Activated naive CD4-positive, alpha-beta T cell treated with anti-CD3 and anti-CD28 coated beads, Interleukin-2, amount 10 ng/mL, durations not matched to agents 7 days and 5 days (primary cell): ENCODE data around the gene BOC.

Experiments
- CTCF ChIA-PET: fragments of 350-600 bp; sonication (Branson Sonifier 250); formaldehyde crosslinking; loops from one replicate; lab custom pipeline; 2021; ENCODE audit warnings: antibody characterized with exemption; lab: Charles Lee
- DNase-seq: peaks from one replicate; pipeline ENCODE4 v3.0.0-alpha.2; 2020
- H3K27ac Mint-ChIP-seq: one replicate; pipeline ENCODE4 v1.8.0; 2021; ENCODE audit warnings: mild to moderate bottlenecking, moderate library complexity, mixed read lengths
- H3K27me3 Mint-ChIP-seq: one replicate; pipeline ENCODE4 v1.8.0; 2021; ENCODE audit warnings: mild to moderate bottlenecking, mixed read lengths
- H3K36me3 Mint-ChIP-seq: one replicate; pipeline ENCODE4 v1.8.0; 2021; ENCODE audit warnings: mixed read lengths
- H3K4me1 Mint-ChIP-seq: one replicate; pipeline ENCODE4 v1.8.0; 2021; ENCODE audit warnings: mixed read lengths
- H3K4me3 Mint-ChIP-seq: one replicate; pipeline ENCODE4 v1.8.0; 2021; ENCODE audit warnings: mild to moderate bottlenecking, moderate library complexity, mixed read lengths
- H3K9me3 Mint-ChIP-seq: one replicate; pipeline ENCODE4 v1.8.0; 2021; ENCODE audit warnings: mixed read lengths

The BOC gene

DNA sequence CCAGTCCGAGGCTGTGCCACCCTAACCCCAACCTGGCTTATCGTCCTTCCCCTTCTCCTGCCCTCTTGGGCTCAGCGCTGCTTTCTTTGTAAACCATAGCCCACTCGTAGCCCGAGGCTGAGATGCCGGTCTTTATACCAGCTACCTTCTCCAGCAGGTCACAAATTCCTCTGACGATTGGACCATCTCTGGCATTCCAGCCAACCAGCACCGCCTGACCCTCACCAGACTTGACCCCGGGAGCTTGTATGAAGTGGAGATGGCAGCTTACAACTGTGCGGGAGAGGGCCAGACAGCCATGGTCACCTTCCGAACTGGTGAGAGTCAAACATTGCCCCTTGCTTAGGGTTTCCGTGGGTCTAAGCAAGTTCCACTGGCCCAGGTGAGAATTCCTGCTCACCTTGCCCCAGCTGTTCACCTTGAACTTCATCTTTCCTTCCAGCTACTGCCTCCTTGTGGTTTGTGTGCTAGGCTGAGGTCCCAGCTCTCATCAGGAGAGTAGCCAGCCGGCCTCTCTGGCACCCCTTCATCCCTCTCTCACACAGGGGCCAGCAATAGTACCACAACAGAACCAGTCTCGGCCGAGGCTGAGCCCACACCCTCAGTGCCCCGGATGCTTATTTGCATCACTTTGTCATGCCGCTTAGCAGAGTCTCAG, 66.7 kb downstream of the BOC start:
- CTCF ChIA-PET = interaction anchor here (1.1 to 1.4 kb wide), 2 partner anchors 10 to 140 kb away, joined by 4 to 5 read pairs; no protein-coding TSS in a partner anchor
- peaks cover 10% of the 10 kb centered on the region for H3K4me1 Mint-ChIP-seq
- no peak overlapping the region for H3K27ac Mint-ChIP-seq
- H3K36me3 Mint-ChIP-seq = no peaks in the 10 kb centered on the region
- no peak for DNase-seq
- H3K4me3 Mint-ChIP-seq = no peak overlapping the region
- H3K27me3 Mint-ChIP-seq = peaks cover 22% of the 10 kb centered on the region
- H3K9me3 Mint-ChIP-seq = no peaks in the 10 kb centered on the region

DNA sequence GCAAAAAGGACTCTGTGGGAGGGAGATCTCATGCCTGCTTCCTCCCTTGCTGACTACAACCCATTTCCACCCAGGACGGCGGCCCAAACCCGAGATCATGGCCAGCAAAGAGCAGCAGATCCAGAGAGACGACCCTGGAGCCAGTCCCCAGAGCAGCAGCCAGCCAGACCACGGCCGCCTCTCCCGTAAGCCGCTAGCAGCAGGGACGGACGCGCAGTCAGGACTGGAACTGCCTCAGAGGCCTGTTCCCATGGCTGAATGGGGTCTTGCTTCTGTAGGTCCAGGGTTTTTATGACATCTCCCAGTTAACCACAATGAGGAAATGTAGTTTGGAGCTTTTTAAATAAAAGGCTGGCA, 67.2 kb downstream of the BOC start:
- peaks cover 10% of the 10 kb centered on the region for H3K4me1 Mint-ChIP-seq
- H3K4me3 Mint-ChIP-seq = no peak overlapping the region

DNA sequence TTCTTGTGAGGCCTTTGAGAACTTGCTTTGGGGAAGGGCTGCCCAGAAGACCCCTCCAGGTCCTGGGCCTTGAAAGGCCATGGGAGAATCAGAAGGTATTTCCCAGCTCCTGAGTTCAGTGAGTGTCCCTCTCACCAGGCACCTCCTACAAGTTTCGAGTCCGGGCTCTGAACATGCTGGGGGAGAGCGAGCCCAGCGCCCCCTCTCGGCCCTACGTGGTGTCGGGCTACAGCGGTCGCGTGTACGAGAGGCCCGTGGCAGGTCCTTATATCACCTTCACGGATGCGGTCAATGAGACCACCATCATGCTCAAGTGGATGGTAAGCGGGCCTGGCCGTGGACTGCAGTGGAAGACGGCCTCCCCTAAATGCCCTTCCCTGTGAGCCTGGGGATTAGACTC, 68.3 kb downstream of the BOC start:
- H3K36me3 Mint-ChIP-seq = no peaks in the 10 kb centered on the region
- no peak overlapping the region for H3K4me3 Mint-ChIP-seq
- H3K27ac Mint-ChIP-seq = no peak overlapping the region
- no peak for DNase-seq
- CTCF ChIA-PET = no interaction called here
- peaks cover 20% of the 10 kb centered on the region for H3K27me3 Mint-ChIP-seq
- H3K4me1 Mint-ChIP-seq = peaks cover 10% of the 10 kb centered on the region
- H3K9me3 Mint-ChIP-seq = no peaks in the 10 kb centered on the region

More for the DNA sequence above, 67.2 kb downstream of the BOC start:
- no peaks in the 10 kb centered on the region for H3K36me3 Mint-ChIP-seq
- H3K9me3 Mint-ChIP-seq = no peaks in the 10 kb centered on the region
- CTCF ChIA-PET = interaction anchor here (1.1 to 1.4 kb wide), 2 partner anchors 10 to 140 kb away, joined by 4 to 5 read pairs; no protein-coding TSS in a partner anchor
- no peak overlapping the region for H3K27ac Mint-ChIP-seq
- H3K27me3 Mint-ChIP-seq = peaks cover 22% of the 10 kb centered on the region
- no peak for DNase-seq

- CTCF ChIA-PET = no interaction called here
- Mint-ChIP-seq H3K27ac (no peak overlapping the region), H3K36me3 (no peaks in the 10 kb centered on the region), H3K9me3 (no peaks in the 10 kb centered on the region), H3K4me3 (no peak overlapping the region), H3K4me1 (no peaks in the 10 kb centered on the region), H3K27me3 (peaks cover 20% of the 10 kb centered on the region)
- DNase-seq = no peak
Measured at GRCh38 chr3:113283306-113283705, 71.9 kb downstream of the BOC start.

DNA sequence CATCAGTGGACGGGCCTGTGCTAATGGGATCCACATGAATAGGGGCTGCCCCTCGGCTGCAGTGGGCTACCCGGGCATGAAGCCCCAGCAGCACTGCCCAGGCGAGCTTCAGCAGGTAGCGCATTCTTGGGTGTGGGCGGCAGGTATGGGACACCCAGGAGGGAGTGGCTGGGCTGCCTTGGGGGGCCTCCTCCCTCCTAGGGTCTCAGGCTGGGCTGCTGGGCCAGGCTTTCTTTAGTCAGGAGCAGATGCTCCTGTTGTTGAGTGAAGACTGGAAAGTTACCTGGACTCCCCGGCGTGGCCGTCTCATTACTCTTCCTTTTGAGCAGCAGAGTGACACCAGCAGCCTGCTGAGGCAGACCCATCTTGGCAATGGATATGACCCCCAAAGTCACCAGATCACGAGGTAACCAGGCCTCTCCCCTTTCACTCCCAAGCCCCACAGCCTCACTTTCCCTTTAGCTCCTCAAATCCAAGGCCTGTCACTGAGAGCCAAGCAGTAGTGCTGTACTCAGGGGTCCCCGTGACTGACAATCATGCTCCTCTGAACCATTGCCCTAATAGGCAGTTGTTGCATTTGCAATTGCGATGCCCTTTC, 73.2 kb downstream of the BOC start:
- Mint-ChIP-seq H3K4me1 (no peaks in the 10 kb centered on the region), H3K27me3 (peaks cover 13% of the 10 kb centered on the region), H3K27ac (no peak overlapping the region), H3K36me3 (no peaks in the 10 kb centered on the region), H3K4me3 (no peak overlapping the region), H3K9me3 (no peaks in the 10 kb centered on the region)
- no peak for DNase-seq
- CTCF ChIA-PET = no interaction called here

DNA sequence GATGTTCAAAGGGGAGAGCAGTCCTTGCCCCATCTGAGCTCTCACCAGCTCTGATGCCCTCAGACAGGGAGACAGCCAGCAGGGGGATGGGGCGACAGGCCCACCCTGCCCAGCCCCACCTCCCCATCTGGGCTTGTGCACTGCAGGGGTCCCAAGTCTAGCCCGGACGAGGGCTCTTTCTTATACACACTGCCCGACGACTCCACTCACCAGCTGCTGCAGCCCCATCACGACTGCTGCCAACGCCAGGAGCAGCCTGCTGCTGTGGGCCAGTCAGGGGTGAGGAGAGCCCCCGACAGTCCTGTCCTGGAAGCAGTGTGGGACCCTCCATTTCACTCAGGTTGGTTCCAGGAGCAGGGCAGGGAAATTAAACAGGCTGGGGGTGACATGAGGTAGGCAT, 73.9 kb downstream of the BOC start:
- H3K36me3 Mint-ChIP-seq = no peaks in the 10 kb centered on the region
- CTCF ChIA-PET = no interaction called here
- H3K9me3 Mint-ChIP-seq = no peaks in the 10 kb centered on the region
- peaks cover 13% of the 10 kb centered on the region for H3K27me3 Mint-ChIP-seq
- H3K4me1 Mint-ChIP-seq = no peaks in the 10 kb centered on the region
- H3K27ac Mint-ChIP-seq = no peak overlapping the region
- no peak for DNase-seq
- no peak overlapping the region for H3K4me3 Mint-ChIP-seq

- Mint-ChIP-seq H3K36me3 (no peaks in the 10 kb centered on the region), H3K27me3 (peaks cover 13% of the 10 kb centered on the region), H3K9me3 (no peaks in the 10 kb centered on the region), H3K27ac (no peak overlapping the region), H3K4me1 (no peaks in the 10 kb centered on the region), H3K4me3 (no peak overlapping the region)
- no peak for DNase-seq
- CTCF ChIA-PET = interaction anchor here (3.0 kb wide), 1 partner anchor 551 kb away, joined by 10 read pairs; no protein-coding TSS in a partner anchor
Measured at GRCh38 chr3:113285741-113286140, 74.4 kb downstream of the BOC start.

GRCh38 chr3:113286524-113286923, 75.2 kb downstream of the BOC start:
- no peaks in the 10 kb centered on the region for H3K36me3 Mint-ChIP-seq
- H3K4me3 Mint-ChIP-seq = no peak overlapping the region
- H3K27ac Mint-ChIP-seq = no peak overlapping the region
- CTCF ChIA-PET = interaction anchor here (3.0 kb wide), 2 partner anchors 152 to 552 kb away, joined by 10 to 34 read pairs; no protein-coding TSS in a partner anchor
- H3K27me3 Mint-ChIP-seq = peaks cover 13% of the 10 kb centered on the region
- no peaks in the 10 kb centered on the region for H3K9me3 Mint-ChIP-seq
- no peaks in the 10 kb centered on the region for H3K4me1 Mint-ChIP-seq
- DNase-seq = no peak

DNA sequence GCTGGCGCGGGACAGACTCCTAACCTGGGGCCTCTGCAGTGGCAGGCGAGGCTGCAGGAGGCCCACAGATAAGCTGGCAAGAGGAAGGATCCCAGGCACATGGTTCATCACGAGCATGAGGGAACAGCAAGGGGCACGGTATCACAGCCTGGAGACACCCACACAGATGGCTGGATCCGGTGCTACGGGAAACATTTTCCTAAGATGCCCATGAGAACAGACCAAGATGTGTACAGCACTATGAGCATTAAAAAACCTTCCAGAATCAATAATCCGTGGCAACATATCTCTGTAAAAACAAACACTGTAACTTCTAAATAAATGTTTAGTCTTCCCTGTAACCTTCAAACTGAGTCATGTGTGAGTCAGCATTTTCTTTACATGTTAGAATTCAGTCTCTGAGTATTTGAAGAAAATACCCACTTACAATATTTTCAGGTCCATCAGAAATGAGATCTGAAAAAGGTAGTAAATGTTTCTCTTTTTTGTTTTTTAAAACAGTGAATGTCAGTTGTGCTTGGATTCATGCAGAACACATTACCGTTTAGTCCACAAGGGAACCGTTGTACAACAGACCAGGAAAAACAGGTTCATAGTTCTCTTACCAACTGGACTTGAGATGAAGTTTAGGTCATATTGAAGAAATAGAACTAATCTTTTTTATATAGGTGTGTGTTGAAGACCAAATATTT, 75.9 kb downstream of the BOC start:
- H3K4me1 Mint-ChIP-seq = no peaks in the 10 kb centered on the region
- H3K4me3 Mint-ChIP-seq = no peak overlapping the region
- peak overlapping the region; percentile 63 for H3K27ac Mint-ChIP-seq
- H3K27me3 Mint-ChIP-seq = peaks cover 8% of the 10 kb centered on the region
- H3K36me3 Mint-ChIP-seq = no peaks in the 10 kb centered on the region
- DNase-seq = no peak
- H3K9me3 Mint-ChIP-seq = no peaks in the 10 kb centered on the region
- CTCF ChIA-PET = interaction anchor here (0.6 to 3.8 kb wide), 7 partner anchors 12 to 553 kb away, joined by 3 to 34 read pairs (median 5); no protein-coding TSS in a partner anchor

GRCh38 chr3:113287803-113288648, 76.7 kb downstream of the BOC start:
- DNase-seq = peak; percentile 66
- H3K9me3 Mint-ChIP-seq = no peaks in the 10 kb centered on the region
- H3K4me3 Mint-ChIP-seq = no peak overlapping the region
- no peaks in the 10 kb centered on the region for H3K4me1 Mint-ChIP-seq
- no peak overlapping the region for H3K27ac Mint-ChIP-seq
- CTCF ChIA-PET = interaction anchor here (0.6 to 3.8 kb wide), 26 partner anchors 9 to 688 kb away, joined by 3 to 34 read pairs (median 4); no protein-coding TSS in a partner anchor
- no peaks in the 10 kb centered on the region for H3K36me3 Mint-ChIP-seq
- peaks cover 3% of the 10 kb centered on the region for H3K27me3 Mint-ChIP-seq

DNA sequence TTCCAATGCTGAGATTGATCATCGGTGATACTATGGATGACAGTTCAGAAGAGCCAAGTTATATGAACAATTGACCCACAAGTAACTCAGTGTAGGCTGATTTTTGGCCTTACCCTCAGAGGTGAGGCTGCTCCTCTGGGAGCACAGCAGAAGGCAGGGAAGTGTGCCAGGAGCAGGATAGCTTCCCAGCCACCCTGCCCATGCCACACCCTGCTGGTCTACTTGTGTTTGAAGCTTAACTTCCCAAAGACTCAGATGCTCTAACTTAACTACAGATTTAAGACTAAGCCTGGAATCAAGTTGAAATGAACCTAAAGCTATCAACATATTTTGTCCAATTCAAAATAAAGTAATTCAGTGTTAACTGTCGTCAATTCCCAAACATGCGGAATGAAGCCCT, 77.5 kb downstream of the BOC start:
- H3K27me3 Mint-ChIP-seq = peaks cover 3% of the 10 kb centered on the region
- CTCF ChIA-PET = interaction anchor here (0.6 to 3.8 kb wide), 20 partner anchors 10 to 689 kb away, joined by 3 to 34 read pairs (median 6); no protein-coding TSS in a partner anchor
- no peaks in the 10 kb centered on the region for H3K4me1 Mint-ChIP-seq
- H3K9me3 Mint-ChIP-seq = no peaks in the 10 kb centered on the region
- no peaks in the 10 kb centered on the region for H3K36me3 Mint-ChIP-seq
- H3K27ac Mint-ChIP-seq = no peak overlapping the region
- DNase-seq = no peak
- H3K4me3 Mint-ChIP-seq = no peak overlapping the region

DNA sequence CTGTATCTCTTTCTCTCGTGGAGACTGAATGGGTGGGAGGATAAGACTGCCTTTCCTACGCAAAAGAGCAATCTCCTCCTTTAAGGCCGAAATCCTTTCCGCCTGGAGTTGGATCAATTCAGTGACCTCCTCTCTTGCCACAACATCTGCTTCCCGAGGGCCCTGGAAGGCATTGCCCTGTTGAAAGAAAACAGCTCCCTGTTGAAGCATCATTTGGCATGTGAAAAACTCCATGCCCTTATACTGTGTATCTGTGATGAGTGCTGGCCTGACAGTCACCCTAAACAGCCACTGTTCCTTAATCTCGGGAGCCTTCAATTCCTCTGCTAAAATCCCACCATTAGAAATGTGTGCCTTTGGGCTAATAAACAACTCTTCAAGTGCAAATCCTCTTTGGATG, 80.2 kb downstream of the BOC start:
- H3K27me3 Mint-ChIP-seq = no peaks in the 10 kb centered on the region
- no peaks in the 10 kb centered on the region for H3K36me3 Mint-ChIP-seq
- no peak overlapping the region for H3K4me3 Mint-ChIP-seq
- no peak overlapping the region for H3K27ac Mint-ChIP-seq
- no peaks in the 10 kb centered on the region for H3K9me3 Mint-ChIP-seq
- DNase-seq = no peak
- CTCF ChIA-PET = no interaction called here
- no peaks in the 10 kb centered on the region for H3K4me1 Mint-ChIP-seq

DNA sequence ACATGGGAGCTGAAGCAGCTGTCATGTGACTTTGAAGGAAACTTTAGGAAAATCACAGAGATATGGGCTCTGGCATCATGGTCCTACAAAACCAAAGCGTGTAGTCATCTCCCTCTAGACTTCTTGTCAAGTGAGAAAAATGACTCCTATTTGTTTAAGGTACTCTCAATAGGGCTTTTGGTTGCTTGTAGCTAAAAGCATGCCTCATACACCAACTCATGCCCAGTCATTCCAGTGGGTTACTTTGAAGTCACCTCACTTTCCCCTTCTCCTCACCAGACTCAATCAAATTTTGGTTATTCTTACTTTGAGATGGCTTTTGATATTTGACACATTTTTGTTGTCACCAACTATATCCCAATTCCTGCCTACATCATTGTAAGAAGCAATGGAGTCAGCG, 81.6 kb downstream of the BOC start:
- H3K4me1 Mint-ChIP-seq = no peaks in the 10 kb centered on the region
- H3K36me3 Mint-ChIP-seq = no peaks in the 10 kb centered on the region
- no peak overlapping the region for H3K27ac Mint-ChIP-seq
- H3K9me3 Mint-ChIP-seq = no peaks in the 10 kb centered on the region
- H3K4me3 Mint-ChIP-seq = no peak overlapping the region
- CTCF ChIA-PET = interaction anchor here (1.9 kb wide), 1 partner anchor 156 kb away, joined by 4 read pairs; no protein-coding TSS in a partner anchor
- no peaks in the 10 kb centered on the region for H3K27me3 Mint-ChIP-seq
- no peak for DNase-seq

- Mint-ChIP-seq H3K27me3 (no peaks in the 10 kb centered on the region), H3K9me3 (no peaks in the 10 kb centered on the region), H3K4me1 (no peaks in the 10 kb centered on the region), H3K36me3 (no peaks in the 10 kb centered on the region), H3K27ac (no peak overlapping the region), H3K4me3 (no peak overlapping the region)
- no peak for DNase-seq
- CTCF ChIA-PET = interaction anchor here (1.9 kb wide), 1 partner anchor 157 kb away, joined by 4 read pairs; no protein-coding TSS in a partner anchor
Measured at GRCh38 chr3:113293348-113293747, 82.0 kb downstream of the BOC start.
